Nucleus accumbens (tissue), 56 donors: Measurements from ENCODE around the gene LSS.

ENCODE experiments used
- DNase-seq, 56 donors: peaks; one replicate each; lab custom pipeline; 2025; lab: John Stamatoyannopoulos, UW

LSS gene

GRCh38 chr21:46228345-46229051 lies at the start of gene LSS:
LSS (minus strand) TSS chr21:46228774; CDS start chr21:46228745, 29 bp downstream.
- peak; percentile 38 to 99 (median 95) for DNase-seq

GRCh38 chr21:46274797-46275390 lies 46.3 kb upstream of the LSS start:
- DNase-seq: no peak

GRCh38 chr21:46273341-46273740 lies 44.8 kb upstream of the LSS start:
- DNase-seq: no peak

GRCh38 chr21:46269466-46269865 lies 40.9 kb upstream of the LSS start:
- no peak for DNase-seq

- no peak for DNase-seq
Observed at GRCh38 chr21:46268371-46268770, 39.8 kb upstream of the LSS start.

GRCh38 chr21:46266946-46267345 lies 38.4 kb upstream of the LSS start:
- DNase-seq: no peak

GRCh38 chr21:46265736-46266525 lies 37.4 kb upstream of the LSS start:
- no peak for DNase-seq

- DNase-seq: no peak
Observed at GRCh38 chr21:46264690-46265144, 36.1 kb upstream of the LSS start.

GRCh38 chr21:46264046-46264689 lies 35.6 kb upstream of the LSS start:
- no peak for DNase-seq

GRCh38 chr21:46256501-46256994 lies 28.0 kb upstream of the LSS start:
- peak in 7 of 56 donors; percentile 11 to 36 (median 20) for DNase-seq

- no peak for DNase-seq
Observed at GRCh38 chr21:46255758-46256337, 27.3 kb upstream of the LSS start.

GRCh38 chr21:46255166-46255565 lies 26.6 kb upstream of the LSS start:
- DNase-seq: no peak

GRCh38 chr21:46254208-46254975 lies 25.8 kb upstream of the LSS start:
- DNase-seq: no peak

GRCh38 chr21:46253610-46254124 lies 25.1 kb upstream of the LSS start:
- DNase-seq: no peak

GRCh38 chr21:46252840-46253239 lies 24.3 kb upstream of the LSS start:
- DNase-seq: no peak

- DNase-seq: no peak
Observed at GRCh38 chr21:46250146-46250725, 21.7 kb upstream of the LSS start.

- DNase-seq: no peak
Observed at GRCh38 chr21:46248827-46249226, 20.3 kb upstream of the LSS start.

- DNase-seq: no peak
Observed at GRCh38 chr21:46248422-46248782, 19.8 kb upstream of the LSS start.
